Transverse colon (tissue), 3 donors: Measurements from ENCODE around the gene DNAJC1.

Source experiments
- POLR2A ChIP-seq: fragments of 450-650 bp; IDR thresholded peaks from one replicate; pipeline ENCODE4 v1.6.1; 2016; ENCODE audit warnings: antibody characterized with exemption, mild to moderate bottlenecking, moderate library complexity
- TF ChIP-seq, protein P1 (sequence below), 5 experiments: fragments of 200-600 bp in 3 of 5; fragments of 450-650 bp in 2 of 5; sonication (generic) in 3 of 5; IDR thresholded peaks; 1 replicate in 2 of 5; 2 replicates in 3 of 5; pipeline ENCODE4 v1.5.1; 2016 to 2017; ENCODE audit warnings: antibody characterized with exemption in 5 of 5, inconsistent platforms in 3 of 5, mild to moderate bottlenecking in 2 of 5, moderate library complexity in 1 of 5

DNA sequence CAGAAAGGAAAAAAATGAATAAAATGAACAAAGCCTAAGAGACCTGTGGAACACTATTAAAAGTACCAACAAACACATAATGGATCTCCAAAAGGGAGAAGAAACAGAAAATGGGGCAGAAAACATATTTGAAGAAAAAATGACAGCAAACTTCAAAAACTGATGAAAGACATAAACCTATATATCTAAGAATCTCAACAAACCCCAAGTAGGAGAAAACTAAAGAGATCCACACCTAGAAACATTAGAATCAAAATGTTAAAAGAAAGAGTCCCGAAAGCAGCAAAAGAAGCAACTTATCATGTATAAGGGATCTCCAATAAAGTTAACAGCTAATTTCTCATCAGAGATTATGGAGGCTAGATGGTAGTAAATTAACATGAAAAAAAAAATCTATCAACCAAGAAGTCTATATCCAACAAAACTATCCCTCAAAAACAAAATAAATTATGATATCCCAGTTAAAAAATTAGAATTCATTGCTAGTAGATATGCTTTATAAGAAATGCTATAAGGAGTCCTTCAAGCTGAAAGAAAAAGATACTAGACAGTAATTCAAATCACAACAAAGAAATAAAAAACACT, 68.0 kb downstream of the DNAJC1 start:
- TF ChIP-seq, protein P1, sequence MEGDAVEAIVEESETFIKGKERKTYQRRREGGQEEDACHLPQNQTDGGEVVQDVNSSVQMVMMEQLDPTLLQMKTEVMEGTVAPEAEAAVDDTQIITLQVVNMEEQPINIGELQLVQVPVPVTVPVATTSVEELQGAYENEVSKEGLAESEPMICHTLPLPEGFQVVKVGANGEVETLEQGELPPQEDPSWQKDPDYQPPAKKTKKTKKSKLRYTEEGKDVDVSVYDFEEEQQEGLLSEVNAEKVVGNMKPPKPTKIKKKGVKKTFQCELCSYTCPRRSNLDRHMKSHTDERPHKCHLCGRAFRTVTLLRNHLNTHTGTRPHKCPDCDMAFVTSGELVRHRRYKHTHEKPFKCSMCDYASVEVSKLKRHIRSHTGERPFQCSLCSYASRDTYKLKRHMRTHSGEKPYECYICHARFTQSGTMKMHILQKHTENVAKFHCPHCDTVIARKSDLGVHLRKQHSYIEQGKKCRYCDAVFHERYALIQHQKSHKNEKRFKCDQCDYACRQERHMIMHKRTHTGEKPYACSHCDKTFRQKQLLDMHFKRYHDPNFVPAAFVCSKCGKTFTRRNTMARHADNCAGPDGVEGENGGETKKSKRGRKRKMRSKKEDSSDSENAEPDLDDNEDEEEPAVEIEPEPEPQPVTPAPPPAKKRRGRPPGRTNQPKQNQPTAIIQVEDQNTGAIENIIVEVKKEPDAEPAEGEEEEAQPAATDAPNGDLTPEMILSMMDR (IDR thresholded peaks at IDR 0.05), result no peak
- no peak for TF ChIP-seq POLR2A
